Testis (tissue), 3 donors: ENCODE results near the gene TBC1D17. TPM values are rescaled to one million over a fixed set of nuclear protein-coding genes. Genes with fewer than 3 reads are reported as not detected.

ENCODE experiments used
- DNase-seq: peaks from one replicate; pipeline ENCODE4 v3.0.0-alpha.2; 2019
- H3K27ac ChIP-seq, 2 donors: fragments of 200-600 bp; sonication (generic); one replicate each; pipeline ENCODE4 v1.5.1; 2019
- H3K27me3 ChIP-seq: fragments of 200-600 bp; sonication (generic); one replicate; pipeline ENCODE4 v1.5.1; 2019
- H3K36me3 ChIP-seq: fragments of 200-600 bp; sonication (generic); one replicate; pipeline ENCODE4 v1.5.1; 2017; ENCODE audit warnings: low read depth; ENCODE audit errors: missing control alignments
- H3K4me1 ChIP-seq: fragments of 200-600 bp; sonication (generic); one replicate; pipeline ENCODE4 v1.5.1; 2019
- H3K4me3 ChIP-seq, 2 donors: fragments of 200-600 bp; sonication (generic); one replicate each; pipeline ENCODE4 v1.5.1; 2017 to 2019
- H3K9me3 ChIP-seq: fragments of 200-600 bp; sonication (generic); one replicate; pipeline ENCODE4 v1.5.1; 2017
- CTCF ChIP-seq, 3 experiments: fragments of 450-650 bp in 2 of 3; fragments of 200-600 bp in 1 of 3; sonication (generic) in 1 of 3; IDR thresholded peaks; one replicate each; pipeline ENCODE4 v1.5.1; 2016 to 2019; ENCODE audit warnings: antibody characterized with exemption in 3 of 3, mild to moderate bottlenecking in 2 of 3, moderate library complexity in 1 of 3
- POLR2A ChIP-seq: fragments of 450-650 bp; IDR thresholded peaks from one replicate; pipeline ENCODE4 v1.6.1; 2017; ENCODE audit warnings: antibody characterized with exemption, mild to moderate bottlenecking, moderate library complexity
- WGBS, 2 donors: methylation state at CpG; one replicate each; pipeline ENCODE4 v1.1.5; 2018; 5-methylcytosine and 5-hydroxymethylcytosine counted together
- intact Hi-C: fragments of 100-400 bp; cut with DNase I; formaldehyde crosslinking; loops from one replicate; pipeline ENCODE4 v1.15.1; 2023; ENCODE audit warnings: low total_unique reads
- polyA plus RNA-seq: library from polyadenylated mRNA; stranded (reverse); fragments of 350-450 nt; fragmentation: Illumina TruSeq; extraction: RNeasy Lipid Tissue Mini Kit (QIAGEN cat#74804); gene quantifications from one replicate; pipeline ENCODE4 v1.2.3, GENCODE V29; 2014; ENCODE audit warnings: low read depth, low replicate concordance; ENCODE audit not compliant: insufficient read depth
- total RNA-seq, 2 donors: library from RNA; depleted of rRNA; stranded (reverse); fragments of >200 nt; gene quantifications; one replicate each; pipeline ENCODE4 v1.2.3, GENCODE V29; 2016

The TBC1D17 gene
- total and polyA plus RNA-seq, 3 donors from 2014 or later, result 31.1 to 49.1 (median 47.2) TPM

DNA sequence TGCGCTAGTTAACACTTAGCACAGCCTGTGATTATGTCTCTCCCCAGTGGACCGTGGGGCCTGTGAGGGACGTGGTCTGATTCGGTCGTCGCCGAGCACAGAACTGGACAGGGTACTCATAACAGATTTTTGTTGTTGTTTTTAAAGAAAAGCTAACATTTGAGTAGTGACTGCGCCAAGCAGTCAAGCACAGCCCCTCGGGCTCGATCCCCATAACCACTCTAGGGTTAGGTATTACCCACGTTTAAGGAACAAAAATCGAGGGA is 27.3 kb upstream of the TBC1D17 start:
- H3K27me3 ChIP-seq, result no peaks in the 10 kb centered on the region
- DNase-seq, result no peak
- WGBS, 2 donors, result 54 to 56% methylated on average over 12 of the region's 12 CpGs
- no peaks in the 10 kb centered on the region for H3K36me3 ChIP-seq
- H3K4me3 ChIP-seq, result peak overlapping the region; percentile 78 to 88
- intact Hi-C loops, result no loop called here
- H3K27ac ChIP-seq, result peak overlapping the region; percentile 97 to 100
- H3K4me1 ChIP-seq, result peaks cover 21% of the 10 kb centered on the region
- TF ChIP-seq POLR2A (no peak), CTCF (IDR thresholded peaks at IDR 0.05) (no peak)
- no peaks in the 10 kb centered on the region for H3K9me3 ChIP-seq

DNA sequence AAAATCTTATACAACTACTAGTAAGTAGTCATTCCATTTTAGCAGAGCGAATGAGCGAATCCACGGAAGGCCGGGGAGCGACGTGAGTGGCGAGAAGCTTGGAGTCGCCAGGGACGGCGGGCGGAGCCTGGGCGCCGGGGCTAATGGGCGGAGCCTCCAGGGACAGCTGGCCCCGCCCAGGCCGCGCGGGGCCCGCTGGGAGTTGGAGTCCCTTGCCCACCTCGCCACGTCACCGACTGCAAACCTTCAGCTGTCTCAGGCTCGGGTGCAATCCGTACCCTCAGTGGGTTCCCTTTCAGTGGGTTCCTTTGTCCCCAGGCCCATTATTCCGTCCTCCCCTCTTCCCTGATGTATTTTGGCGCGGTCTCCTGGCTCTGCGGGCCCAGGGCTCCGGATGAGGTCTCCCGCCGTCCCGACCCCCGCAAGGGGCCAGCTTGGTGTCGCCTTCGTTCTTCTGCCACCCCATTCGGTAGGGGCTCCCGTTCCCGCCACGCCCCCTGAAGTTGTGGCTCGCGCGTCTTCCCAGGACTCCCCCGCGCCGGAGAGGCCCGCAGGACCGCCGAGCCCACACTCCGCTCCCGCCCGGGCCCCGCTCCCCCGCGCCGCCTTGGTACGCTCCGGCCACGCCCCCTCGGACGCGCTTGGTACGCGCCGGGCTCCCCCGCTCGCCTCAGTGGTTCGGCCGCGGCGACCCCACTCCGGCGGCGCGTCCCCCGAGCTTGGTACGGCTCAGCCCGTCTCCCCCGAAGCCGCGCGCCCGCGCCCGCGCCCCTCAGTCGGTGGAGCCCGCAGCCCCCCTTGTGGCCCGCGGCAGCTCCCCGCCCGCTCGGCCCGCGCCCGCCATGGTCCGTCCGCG is 26.8 kb upstream of the TBC1D17 start, which contains the start of gene PTOV1:
Gene PTOV1 (plus strand): TSS at position 673 of the 856 bp plus-strand sequence.
- intact Hi-C loops, result no loop called here
- Histone ChIP-seq H3K27ac (peak within 1 kb of the TSS; percentile 97 to 100), H3K9me3 (no peaks in the 10 kb centered on the region), H3K27me3 (no peaks in the 10 kb centered on the region), H3K4me1 (peaks cover 21% of the 10 kb centered on the region), H3K36me3 (no peaks in the 10 kb centered on the region), H3K4me3 (peak within 1 kb of the TSS; percentile 78 to 88)
- DNase-seq, result peak; percentile 95
- TF ChIP-seq POLR2A, result peak; percentile 15
- peak in 1 of 3 experiments; percentile 1 for TF ChIP-seq CTCF (IDR thresholded peaks at IDR 0.05)
- WGBS, 2 donors, result 1 to 2% methylated on average over 20 to 64 of the region's 98 CpGs

- peak overlapping the region; percentile 78 to 88 for H3K4me3 ChIP-seq
- TF ChIP-seq POLR2A (no peak), CTCF (IDR thresholded peaks at IDR 0.05) (no peak)
- H3K36me3 ChIP-seq, result no peaks in the 10 kb centered on the region
- intact Hi-C loops, result no loop called here
- no peaks in the 10 kb centered on the region for H3K27me3 ChIP-seq
- peak overlapping the region; percentile 79 to 100 for H3K27ac ChIP-seq
- no peaks in the 10 kb centered on the region for H3K9me3 ChIP-seq
- peak; percentile 43 for DNase-seq
- H3K4me1 ChIP-seq, result peaks cover 21% of the 10 kb centered on the region
- WGBS, 2 donors, result 1 to 3% methylated on average over 24 to 36 of the region's 78 CpGs
Observed at GRCh38 chr19:49851456-49852259, 25.8 kb upstream of the TBC1D17 start.

DNA sequence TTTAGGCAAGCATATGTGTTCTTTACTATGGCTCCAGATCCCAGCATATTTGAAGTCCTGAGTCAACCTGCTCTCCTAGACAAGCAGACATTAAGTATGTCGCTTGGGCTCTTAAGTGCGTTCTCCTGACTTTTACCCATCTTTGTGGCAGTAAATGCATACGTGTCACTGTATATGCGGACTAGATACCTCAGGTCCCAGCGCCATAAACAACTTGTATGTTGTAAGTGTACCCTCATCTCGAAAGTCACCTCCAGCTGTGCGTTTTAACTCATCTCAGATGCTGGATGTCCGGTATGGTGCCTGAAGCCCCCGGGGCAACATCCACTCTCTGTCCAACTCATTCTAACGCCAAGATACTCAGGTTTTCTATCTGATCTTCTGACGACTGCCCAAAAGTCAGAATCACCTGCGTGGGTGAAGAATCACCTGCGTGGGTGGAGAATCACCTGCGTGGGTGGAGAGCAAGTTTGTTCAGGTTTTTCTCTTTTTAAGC is 24.8 kb upstream of the TBC1D17 start:
- H3K4me3 ChIP-seq, result peak overlapping the region in 1 of 2 donors; percentile 78
- intact Hi-C loops, result no loop called here
- no peak for TF ChIP-seq CTCF (IDR thresholded peaks at IDR 0.05)
- no peak for TF ChIP-seq POLR2A

More for the DNA sequence above, 24.8 kb upstream of the TBC1D17 start:
- Histone ChIP-seq H3K9me3 (no peaks in the 10 kb centered on the region), H3K4me1 (peaks cover 25% of the 10 kb centered on the region), H3K27ac (peak overlapping the region in 1 of 2 donors; percentile 39), H3K36me3 (no peaks in the 10 kb centered on the region), H3K27me3 (no peaks in the 10 kb centered on the region)
- 36 to 45% methylated on average over 14 of the region's 14 CpGs for WGBS, 2 donors
- no peak for DNase-seq
